Smooth muscle cell (in vitro differentiated cells): Measurements from ENCODE around the gene C1orf159. TPM values are rescaled to one million over a fixed set of nuclear protein-coding genes. Genes with fewer than 3 reads are reported as not detected.

Experiments used
- DNase-seq: peaks from one replicate; lab custom pipeline; 2025; ENCODE audit not compliant: unreplicated experiment; lab: John Stamatoyannopoulos, UW
- H2AFZ ChIP-seq: fragments of 200-600 bp; sonication (generic); 2 replicates; pipeline ENCODE4 v1.6.0; 2016; ENCODE audit warnings: antibody characterized with exemption, low read depth, mild to moderate bottlenecking
- H3F3A ChIP-seq: fragments of 200-600 bp; sonication (generic); 2 replicates; pipeline ENCODE4 v1.6.0; 2017; ENCODE audit warnings: antibody characterized with exemption, low read depth
- H3K27ac ChIP-seq: fragments of 200-600 bp; sonication (generic); 2 replicates; pipeline ENCODE4 v1.5.1; 2016; ENCODE audit warnings: low read depth, mild to moderate bottlenecking
- H3K27me3 ChIP-seq: fragments of 200-600 bp; sonication (generic); 2 replicates; pipeline ENCODE4 v1.6.1; 2016; ENCODE audit warnings: low read depth, mild to moderate bottlenecking
- H3K36me3 ChIP-seq: fragments of 200-600 bp; sonication (generic); 2 replicates; pipeline ENCODE4 v1.5.1; 2016; ENCODE audit warnings: low read depth
- H3K4me1 ChIP-seq: fragments of 200-600 bp; sonication (generic); 2 replicates; pipeline ENCODE4 v1.5.1; 2016; ENCODE audit warnings: low read depth
- H3K4me2 ChIP-seq: fragments of 200-600 bp; sonication (generic); 2 replicates; pipeline ENCODE4 v1.6.0; 2016; ENCODE audit warnings: mild to moderate bottlenecking
- H3K4me3 ChIP-seq: fragments of 200-600 bp; sonication (generic); 2 replicates; pipeline ENCODE4 v1.5.1; 2016; ENCODE audit warnings: mild to moderate bottlenecking
- H3K79me2 ChIP-seq: fragments of 200-600 bp; sonication (generic); 2 replicates; pipeline ENCODE4 v1.6.0; 2016; ENCODE audit warnings: low read depth, mild to moderate bottlenecking
- H3K9ac ChIP-seq: fragments of 200-600 bp; sonication (generic); 2 replicates; pipeline ENCODE4 v1.6.0; 2016; ENCODE audit warnings: low read depth
- H3K9me3 ChIP-seq: fragments of 200-600 bp; sonication (generic); replicated peaks from 2 replicates; pipeline ENCODE4 v1.5.1; 2016; ENCODE audit warnings: low read depth
- H4K20me1 ChIP-seq: fragments of 200-600 bp; sonication (generic); 2 replicates; pipeline ENCODE4 v1.6.0; 2016; ENCODE audit warnings: low read depth
- WGBS: methylation state at CpG from one replicate; pipeline ENCODE4 v1.1.7; 2016; ENCODE audit warnings: low lambda C conversion rate; 5-methylcytosine and 5-hydroxymethylcytosine counted together
- polyA plus RNA-seq: library from polyadenylated mRNA; unstranded; fragments of >200 nt; fragmentation: Nextera tagmentation; extraction: Ambion mirVana; gene quantifications from 2 replicates; pipeline ENCODE4 v1.2.1, GENCODE V29; 2016
- total RNA-seq: library from RNA; depleted of rRNA; stranded (reverse); fragments of >200 nt; gene quantifications from 2 replicates; pipeline ENCODE4 v1.2.3, GENCODE V29; 2014
- TF ChIP-seq, protein P1 (sequence below): fragments of 200-600 bp; sonication (generic); IDR thresholded peaks from 2 replicates; pipeline ENCODE4 v1.5.1; 2017; ENCODE audit warnings: borderline replicate concordance, mild to moderate bottlenecking, antibody characterized with exemption; ENCODE audit not compliant: insufficient read depth, poor library complexity, severe bottlenecking

Gene C1orf159
- total and polyA plus RNA-seq, 2 experiments from 2014 or later: 20.2 to 24.5 TPM

DNA sequence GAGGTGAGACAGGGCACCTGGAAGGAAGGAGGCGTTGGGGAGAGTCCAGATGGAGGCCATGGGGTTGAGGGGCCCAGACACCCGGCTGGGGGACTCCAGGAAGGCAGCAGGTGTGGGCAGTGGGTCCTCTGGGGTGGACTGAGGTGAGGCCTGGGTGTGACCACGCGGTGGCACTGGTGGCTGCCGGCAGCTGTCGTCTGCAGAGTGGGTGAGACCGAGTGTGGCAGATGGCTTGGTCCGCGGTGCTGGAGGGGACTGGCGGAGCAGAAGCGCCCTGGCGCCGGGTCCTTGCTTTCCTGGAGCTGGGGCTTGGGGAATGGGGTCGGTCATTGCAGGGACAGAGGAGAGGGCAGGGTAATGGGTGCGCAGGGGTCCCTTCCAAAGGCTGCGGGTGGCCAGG, 83.5 kb downstream of the C1orf159 start:
- TF ChIP-seq, protein P1, sequence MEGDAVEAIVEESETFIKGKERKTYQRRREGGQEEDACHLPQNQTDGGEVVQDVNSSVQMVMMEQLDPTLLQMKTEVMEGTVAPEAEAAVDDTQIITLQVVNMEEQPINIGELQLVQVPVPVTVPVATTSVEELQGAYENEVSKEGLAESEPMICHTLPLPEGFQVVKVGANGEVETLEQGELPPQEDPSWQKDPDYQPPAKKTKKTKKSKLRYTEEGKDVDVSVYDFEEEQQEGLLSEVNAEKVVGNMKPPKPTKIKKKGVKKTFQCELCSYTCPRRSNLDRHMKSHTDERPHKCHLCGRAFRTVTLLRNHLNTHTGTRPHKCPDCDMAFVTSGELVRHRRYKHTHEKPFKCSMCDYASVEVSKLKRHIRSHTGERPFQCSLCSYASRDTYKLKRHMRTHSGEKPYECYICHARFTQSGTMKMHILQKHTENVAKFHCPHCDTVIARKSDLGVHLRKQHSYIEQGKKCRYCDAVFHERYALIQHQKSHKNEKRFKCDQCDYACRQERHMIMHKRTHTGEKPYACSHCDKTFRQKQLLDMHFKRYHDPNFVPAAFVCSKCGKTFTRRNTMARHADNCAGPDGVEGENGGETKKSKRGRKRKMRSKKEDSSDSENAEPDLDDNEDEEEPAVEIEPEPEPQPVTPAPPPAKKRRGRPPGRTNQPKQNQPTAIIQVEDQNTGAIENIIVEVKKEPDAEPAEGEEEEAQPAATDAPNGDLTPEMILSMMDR: no peak
- Histone ChIP-seq H3K4me1 (peaks cover 7% of the 10 kb centered on the region), H3K27ac (no peak overlapping the region), H3K9ac (no peak overlapping the region), H2AFZ (no peak overlapping the region), H3K79me2 (no peaks in the 10 kb centered on the region), H3F3A (no peaks in the 10 kb centered on the region), H3K36me3 (no peaks in the 10 kb centered on the region), H4K20me1 (peaks cover 60% of the 10 kb centered on the region), H3K9me3 (no peaks in the 10 kb centered on the region), H3K4me3 (peak overlapping the region; percentile 59), H3K4me2 (peak overlapping the region; percentile 96), H3K27me3 (peaks cover 11% of the 10 kb centered on the region)
- no peak for DNase-seq
- WGBS: 49% methylated on average over 14 of the region's 16 CpGs

Other genes with a start within 250 kb of the C1orf159 start
- 7.5 and 18.0 TPM in 2 replicates for gene SAMD11, start 192.2 kb downstream of the C1orf159 start, total RNA-seq
- 21.1 and 24.1 TPM in 2 replicates for gene SAMD11, start 192.2 kb downstream of the C1orf159 start, polyA plus RNA-seq
- 34.5 and 38.9 TPM in 2 replicates for gene NOC2L, start 156.8 kb downstream of the C1orf159 start, total RNA-seq
- gene NOC2L, start 156.8 kb downstream of the C1orf159 start, polyA plus RNA-seq: 64.0 and 76.3 TPM in 2 replicates
- 10.2 and 12.4 TPM in 2 replicates for gene KLHL17, start 155.5 kb downstream of the C1orf159 start, total RNA-seq
- 29.9 and 32.7 TPM in 2 replicates for gene KLHL17, start 155.5 kb downstream of the C1orf159 start, polyA plus RNA-seq
- 1.9 and 2.6 TPM in 2 replicates for gene PLEKHN1, start 149.6 kb downstream of the C1orf159 start, total RNA-seq
- gene PLEKHN1, start 149.6 kb downstream of the C1orf159 start, polyA plus RNA-seq: 5.2 and 9.6 TPM in 2 replicates
- gene PERM1, start 134.0 kb downstream of the C1orf159 start, total RNA-seq: 0.22 TPM in 1 of 2 replicates, not detected in the other
- 2.6 and 3.1 TPM in 2 replicates for gene PERM1, start 134.0 kb downstream of the C1orf159 start, polyA plus RNA-seq
- 33.8 and 57.0 TPM in 2 replicates for gene HES4, start 116.0 kb downstream of the C1orf159 start, total RNA-seq
- gene HES4, start 116.0 kb downstream of the C1orf159 start, polyA plus RNA-seq: 72.0 and 82.1 TPM in 2 replicates
- gene ISG15, start 102.6 kb downstream of the C1orf159 start, total RNA-seq: 49.1 and 109 TPM in 2 replicates
- gene ISG15, start 102.6 kb downstream of the C1orf159 start, polyA plus RNA-seq: 147 and 148 TPM in 2 replicates
- gene AGRN, start 96.0 kb downstream of the C1orf159 start, total RNA-seq: 24.7 and 28.9 TPM in 2 replicates
- gene AGRN, start 96.0 kb downstream of the C1orf159 start, polyA plus RNA-seq: 17.5 and 31.0 TPM in 2 replicates
- 0.81 and 4.3 TPM in 2 replicates for gene RNF223, start 41.8 kb downstream of the C1orf159 start, total RNA-seq
- 1.6 and 1.9 TPM in 2 replicates for gene RNF223, start 41.8 kb downstream of the C1orf159 start, polyA plus RNA-seq
- gene TTLL10, start 57.8 kb upstream of the C1orf159 start, total RNA-seq: not detected in 2 replicates
- gene TTLL10, start 57.8 kb upstream of the C1orf159 start, polyA plus RNA-seq: 0.45 TPM in 1 of 2 replicates, not detected in the other
- gene TNFRSF18, start 90.5 kb upstream of the C1orf159 start, total RNA-seq: 1.9 and 4.8 TPM in 2 replicates
- gene TNFRSF18, start 90.5 kb upstream of the C1orf159 start, polyA plus RNA-seq: 12.2 and 15.8 TPM in 2 replicates
- 0.54 TPM in 1 of 2 replicates, not detected in the other for gene TNFRSF4, start 98.1 kb upstream of the C1orf159 start, total RNA-seq
- gene TNFRSF4, start 98.1 kb upstream of the C1orf159 start, polyA plus RNA-seq: 0.79 TPM in 1 of 2 replicates, not detected in the other
- gene SDF4, start 115.9 kb upstream of the C1orf159 start, total RNA-seq: 75.0 and 94.9 TPM in 2 replicates
- gene SDF4, start 115.9 kb upstream of the C1orf159 start, polyA plus RNA-seq: 263 TPM in 2 replicates
- gene B3GALT6, start 116.1 kb upstream of the C1orf159 start, total RNA-seq: 12.9 and 15.0 TPM in 2 replicates
- 33.2 and 39.3 TPM in 2 replicates for gene B3GALT6, start 116.1 kb upstream of the C1orf159 start, polyA plus RNA-seq
- 1.8 and 1.9 TPM in 2 replicates for gene C1QTNF12, start 130.6 kb upstream of the C1orf159 start, total RNA-seq
- 5.4 and 12.3 TPM in 2 replicates for gene C1QTNF12, start 130.6 kb upstream of the C1orf159 start, polyA plus RNA-seq
- gene UBE2J2, start 157.8 kb upstream of the C1orf159 start, total RNA-seq: 20.5 and 30.2 TPM in 2 replicates
- 72.9 and 84.0 TPM in 2 replicates for gene UBE2J2, start 157.8 kb upstream of the C1orf159 start, polyA plus RNA-seq
- gene SCNN1D, start 164.3 kb upstream of the C1orf159 start, total RNA-seq: 2.0 and 6.7 TPM in 2 replicates
- gene SCNN1D, start 164.3 kb upstream of the C1orf159 start, polyA plus RNA-seq: 5.0 and 6.9 TPM in 2 replicates
- gene ACAP3, start 191.8 kb upstream of the C1orf159 start, total RNA-seq: 29.9 and 33.7 TPM in 2 replicates
- 63.9 and 72.6 TPM in 2 replicates for gene ACAP3, start 191.8 kb upstream of the C1orf159 start, polyA plus RNA-seq
- 16.7 and 23.6 TPM in 2 replicates for gene PUSL1, start 192.5 kb upstream of the C1orf159 start, total RNA-seq
- 31.4 and 34.1 TPM in 2 replicates for gene PUSL1, start 192.5 kb upstream of the C1orf159 start, polyA plus RNA-seq
- gene INTS11, start 208.6 kb upstream of the C1orf159 start, total RNA-seq: 48.5 and 49.3 TPM in 2 replicates
- gene INTS11, start 208.6 kb upstream of the C1orf159 start, polyA plus RNA-seq: 63.1 and 82.1 TPM in 2 replicates
- 13.8 and 16.2 TPM in 2 replicates for gene CPTP, start 208.7 kb upstream of the C1orf159 start, total RNA-seq
- gene CPTP, start 208.7 kb upstream of the C1orf159 start, polyA plus RNA-seq: 32.5 and 34.3 TPM in 2 replicates
- 0.18 and 0.36 TPM in 2 replicates for gene TAS1R3, start 215.2 kb upstream of the C1orf159 start, total RNA-seq
- 0.39 and 0.79 TPM in 2 replicates for gene TAS1R3, start 215.2 kb upstream of the C1orf159 start, polyA plus RNA-seq
- gene DVL1, start 233.3 kb upstream of the C1orf159 start, total RNA-seq: 28.5 and 37.8 TPM in 2 replicates
- 28.7 and 43.5 TPM in 2 replicates for gene DVL1, start 233.3 kb upstream of the C1orf159 start, polyA plus RNA-seq
- 240 and 266 TPM in 2 replicates for gene MXRA8, start 242.5 kb upstream of the C1orf159 start, total RNA-seq
- gene MXRA8, start 242.5 kb upstream of the C1orf159 start, polyA plus RNA-seq: 473 and 597 TPM in 2 replicates